NCI-H2171 treated with DMSO at 0.1 percent for 48 hours (cell line): ENCODE data around the gene NAV2.
"Not testable (repeated sequence)": the region's sequence is repeated elsewhere in the genome, so short reads cannot be mapped to it uniquely, and the experiment has no call there.

Experiments used
- DNase-seq: peaks from one replicate; lab custom pipeline; 2025; lab: John Stamatoyannopoulos, UW

Gene NAV2

GRCh38 chr11:20059587-20060021 is 347.0 kb downstream of the NAV2 start:
- no peak for DNase-seq

- no peak for DNase-seq
Observed at GRCh38 chr11:20060181-20060580, 347.5 kb downstream of the NAV2 start.

- DNase-seq: no peak
Observed at GRCh38 chr11:20060647-20061205, 348.1 kb downstream of the NAV2 start.

GRCh38 chr11:20061776-20062175 is 349.1 kb downstream of the NAV2 start:
- DNase-seq: no peak

GRCh38 chr11:20064961-20065405 is 352.3 kb downstream of the NAV2 start:
- DNase-seq: no peak

- no peak for DNase-seq
Observed at GRCh38 chr11:20065406-20065805, 352.8 kb downstream of the NAV2 start.

- no peak for DNase-seq
Observed at GRCh38 chr11:20066013-20066782, 353.6 kb downstream of the NAV2 start.

- no peak for DNase-seq
Observed at GRCh38 chr11:20066783-20067156, 354.1 kb downstream of the NAV2 start.

GRCh38 chr11:20067665-20068064 is 355.0 kb downstream of the NAV2 start:
- DNase-seq: no peak

- no peak for DNase-seq
Observed at GRCh38 chr11:20068691-20069090, 356.1 kb downstream of the NAV2 start.

- DNase-seq: no peak
Observed at GRCh38 chr11:20070459-20070858, 357.8 kb downstream of the NAV2 start.

GRCh38 chr11:20075627-20076026 is 363.0 kb downstream of the NAV2 start:
- no peak for DNase-seq

- no peak for DNase-seq
Observed at GRCh38 chr11:20078846-20079245, 366.2 kb downstream of the NAV2 start.

- no peak for DNase-seq
Observed at GRCh38 chr11:20080032-20080685, 367.5 kb downstream of the NAV2 start.

GRCh38 chr11:20081336-20081735 is 368.7 kb downstream of the NAV2 start:
- no peak for DNase-seq

- not testable (repeated sequence) for DNase-seq
Observed at GRCh38 chr11:20083877-20084276, 371.2 kb downstream of the NAV2 start.

GRCh38 chr11:20084921-20085814 is 372.5 kb downstream of the NAV2 start:
- DNase-seq: no peak

GRCh38 chr11:20085918-20086317 is 373.3 kb downstream of the NAV2 start:
- no peak for DNase-seq

GRCh38 chr11:20087118-20087521 is 374.5 kb downstream of the NAV2 start:
- DNase-seq: no peak

GRCh38 chr11:20088397-20089225 is 376.0 kb downstream of the NAV2 start:
- DNase-seq: no peak

- DNase-seq: no peak
Observed at GRCh38 chr11:20089367-20089766, 376.7 kb downstream of the NAV2 start.
